GM12874 (cell line): ENCODE measurements around the gene ROS1.

Experiments used
- TF ChIP-seq, protein P1 (sequence below): IDR thresholded peaks from 2 replicates; pipeline ENCODE4 v1.5.1; 2011; ENCODE audit warnings: low read depth, mild to moderate bottlenecking, control low read depth, low read length, moderate library complexity; ENCODE audit not compliant: insufficient read depth

ROS1 gene

DNA sequence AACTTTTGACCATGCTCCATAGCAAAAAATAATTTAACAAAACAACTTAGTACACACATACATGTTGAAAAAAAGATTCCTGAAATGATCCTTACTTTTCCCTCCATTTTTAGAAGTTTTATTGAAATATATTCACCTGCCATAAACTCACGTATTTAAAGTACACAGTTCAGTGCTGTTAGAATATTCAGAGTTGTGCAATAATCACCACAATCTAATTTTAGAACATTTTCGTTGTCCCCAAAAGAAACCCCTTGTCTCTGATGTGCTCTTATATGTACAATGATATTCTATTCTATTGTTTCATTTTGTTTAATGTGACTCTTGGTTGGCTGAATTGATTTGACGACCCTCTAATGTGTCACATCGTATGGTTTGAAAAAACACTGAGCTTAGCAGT lies 15.9 kb downstream of the ROS1 start:
- TF ChIP-seq, protein P1, sequence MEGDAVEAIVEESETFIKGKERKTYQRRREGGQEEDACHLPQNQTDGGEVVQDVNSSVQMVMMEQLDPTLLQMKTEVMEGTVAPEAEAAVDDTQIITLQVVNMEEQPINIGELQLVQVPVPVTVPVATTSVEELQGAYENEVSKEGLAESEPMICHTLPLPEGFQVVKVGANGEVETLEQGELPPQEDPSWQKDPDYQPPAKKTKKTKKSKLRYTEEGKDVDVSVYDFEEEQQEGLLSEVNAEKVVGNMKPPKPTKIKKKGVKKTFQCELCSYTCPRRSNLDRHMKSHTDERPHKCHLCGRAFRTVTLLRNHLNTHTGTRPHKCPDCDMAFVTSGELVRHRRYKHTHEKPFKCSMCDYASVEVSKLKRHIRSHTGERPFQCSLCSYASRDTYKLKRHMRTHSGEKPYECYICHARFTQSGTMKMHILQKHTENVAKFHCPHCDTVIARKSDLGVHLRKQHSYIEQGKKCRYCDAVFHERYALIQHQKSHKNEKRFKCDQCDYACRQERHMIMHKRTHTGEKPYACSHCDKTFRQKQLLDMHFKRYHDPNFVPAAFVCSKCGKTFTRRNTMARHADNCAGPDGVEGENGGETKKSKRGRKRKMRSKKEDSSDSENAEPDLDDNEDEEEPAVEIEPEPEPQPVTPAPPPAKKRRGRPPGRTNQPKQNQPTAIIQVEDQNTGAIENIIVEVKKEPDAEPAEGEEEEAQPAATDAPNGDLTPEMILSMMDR, result no peak

DNA sequence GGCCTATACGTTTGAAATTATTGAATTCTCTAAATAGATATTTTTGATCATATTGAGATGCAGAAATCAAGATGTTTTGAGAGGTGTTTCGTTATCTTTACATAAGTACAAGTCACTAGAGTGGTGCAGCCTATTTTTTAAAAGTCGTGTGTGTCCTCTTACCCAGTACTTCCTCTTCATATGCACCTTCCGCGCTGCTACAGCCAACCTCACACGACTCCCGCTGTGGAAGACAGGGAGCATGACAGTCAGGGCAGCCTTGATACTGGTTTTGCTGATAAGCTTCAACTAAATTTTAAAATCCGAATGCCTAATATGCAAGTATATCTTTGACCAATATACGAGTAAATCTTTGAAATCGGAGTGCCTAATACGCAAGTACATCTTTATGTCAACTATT lies 16.3 kb downstream of the ROS1 start:
- TF ChIP-seq, protein P1, result no peak

DNA sequence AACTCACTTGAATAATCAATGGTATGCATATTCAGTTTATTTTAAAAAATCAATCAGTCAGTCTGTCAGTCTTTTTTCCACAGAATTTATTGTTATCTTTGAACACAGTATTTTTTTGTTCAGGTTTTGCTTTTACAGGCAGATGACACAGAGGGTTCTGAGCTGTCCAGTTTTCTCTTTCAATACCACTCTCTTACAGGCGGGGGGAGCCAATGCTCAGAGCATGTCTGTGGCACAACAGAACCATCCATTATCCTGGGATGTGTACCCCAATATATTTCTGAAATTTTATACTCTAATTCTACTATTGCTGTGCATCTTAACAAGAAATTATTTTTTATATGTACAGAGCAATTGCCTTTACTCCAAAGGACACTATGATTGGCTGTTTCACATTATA lies 21.2 kb downstream of the ROS1 start:
- TF ChIP-seq, protein P1, result no peak

DNA sequence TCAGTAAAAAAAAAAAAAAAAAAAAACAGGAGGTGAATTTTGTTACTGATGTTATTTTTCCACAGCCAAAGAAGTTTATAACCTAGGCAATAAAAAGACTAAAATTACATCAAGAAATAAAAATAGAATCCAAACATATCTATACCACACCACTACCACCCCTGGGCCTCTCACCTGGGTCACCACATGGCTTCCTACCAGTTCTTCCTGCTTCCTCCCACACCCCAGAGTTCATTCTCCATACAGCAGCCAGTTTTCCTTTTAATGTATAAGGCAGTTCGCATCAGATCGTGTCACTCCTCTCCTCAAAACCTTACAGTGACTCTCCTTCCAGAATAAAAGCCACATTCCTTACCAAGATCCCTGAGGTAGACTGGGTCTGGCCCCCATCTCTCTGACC lies 23.9 kb downstream of the ROS1 start:
- TF ChIP-seq, protein P1, result no peak

DNA sequence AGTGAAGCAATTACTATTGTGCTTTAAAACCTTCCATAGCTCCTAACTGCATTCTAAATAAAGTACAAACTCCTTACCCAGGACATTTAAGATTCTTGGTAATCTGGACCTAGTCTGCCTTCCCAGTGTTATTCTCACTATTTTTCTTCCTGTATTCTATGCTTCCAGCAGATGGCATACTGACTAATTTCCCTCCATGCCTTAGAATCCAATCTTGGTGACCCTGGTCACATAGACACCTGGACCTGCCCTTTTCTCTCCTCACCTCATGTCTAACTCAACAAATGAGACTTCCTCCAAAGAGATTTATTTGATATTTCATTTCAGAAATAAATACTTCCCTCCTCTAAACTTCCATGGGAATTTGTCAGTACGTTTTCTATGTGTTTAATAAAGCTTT lies 25.8 kb downstream of the ROS1 start:
- TF ChIP-seq, protein P1, result no peak

DNA sequence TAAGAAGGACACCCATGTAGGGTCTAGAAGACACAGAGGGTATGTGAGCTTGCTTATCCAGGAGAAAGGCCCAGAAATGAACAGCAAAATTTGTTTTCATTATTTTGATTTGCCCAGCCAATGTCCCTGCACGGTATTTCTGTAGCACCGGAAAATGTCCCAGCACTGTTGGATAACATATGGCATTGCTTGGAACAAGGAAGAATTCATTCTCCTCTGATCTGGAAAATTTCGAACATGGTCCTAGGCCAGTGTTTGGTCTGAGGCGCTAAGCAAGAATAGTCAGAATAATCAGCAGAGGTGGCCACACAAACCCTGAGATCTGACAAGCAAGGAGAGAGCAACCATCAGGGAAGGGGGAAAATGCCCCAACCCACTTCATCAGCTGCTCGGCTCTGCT lies 26.6 kb downstream of the ROS1 start:
- TF ChIP-seq, protein P1, result no peak

DNA sequence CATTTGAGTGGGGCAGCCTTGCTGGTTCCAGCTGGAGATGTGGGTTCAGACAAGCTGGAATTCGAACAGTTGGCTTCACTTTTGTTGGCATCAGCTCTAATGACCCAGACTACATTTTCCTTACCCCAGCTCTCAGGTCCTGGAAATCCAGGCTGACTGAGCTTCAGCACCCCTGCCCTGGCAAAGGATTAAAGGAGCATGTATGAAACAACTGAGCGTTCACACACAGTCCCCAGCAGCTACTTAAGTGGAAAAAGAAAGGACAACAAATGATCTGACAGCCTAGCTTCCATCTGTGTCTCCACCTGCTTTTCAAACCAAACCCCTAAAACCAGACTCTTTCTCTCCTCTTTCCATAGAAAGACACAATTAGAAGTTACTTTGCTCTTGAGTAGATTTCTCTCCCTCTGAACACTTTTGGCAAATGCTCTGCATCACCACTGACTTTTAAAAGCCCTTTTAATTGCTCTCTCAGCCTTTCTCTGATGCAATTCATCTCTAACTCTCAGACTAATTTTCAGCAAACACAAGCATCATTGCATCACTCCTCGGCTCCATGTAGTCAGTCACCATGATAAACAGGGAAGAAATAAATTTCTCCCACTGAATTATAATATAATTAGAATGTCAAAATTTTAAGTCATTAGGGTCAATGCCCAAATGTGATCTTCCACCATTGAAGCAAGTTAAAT lies 28.1 kb downstream of the ROS1 start:
- TF ChIP-seq, protein P1, result no peak

DNA sequence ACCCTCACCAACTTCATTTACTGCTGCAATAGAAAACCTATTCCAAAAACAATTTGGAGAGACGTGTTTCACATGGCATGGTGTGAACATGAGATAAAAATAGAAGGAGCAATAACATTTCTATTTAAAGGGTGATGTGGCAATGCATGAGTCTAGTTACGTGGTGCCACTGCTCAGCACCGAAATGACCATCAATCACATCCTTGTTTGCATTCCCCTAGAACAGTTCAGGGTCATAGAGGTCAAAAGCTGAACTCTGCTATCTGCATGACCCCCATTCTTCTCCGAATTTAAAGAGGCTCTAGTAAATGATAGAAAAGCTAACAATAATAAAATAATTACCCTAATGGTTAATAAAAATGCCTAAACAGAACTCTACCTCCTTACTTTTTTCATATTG lies 29.5 kb downstream of the ROS1 start:
- TF ChIP-seq, protein P1, result no peak
